Esophagus muscularis mucosa (tissue), 4 donors: Measurements from ENCODE around the gene JSRP1. TPM values are rescaled to one million over a fixed set of nuclear protein-coding genes. Genes with fewer than 3 reads are reported as not detected.

Experiments
- DNase-seq: peaks from one replicate; pipeline ENCODE4 v3.0.0-alpha.2; 2017; ENCODE audit errors: extremely low spot score
- H3K27ac ChIP-seq, 4 donors: fragments of 200-600 bp; sonication (generic); replicated peaks in 1 of 4; 1 replicate in 3 of 4; 2 replicates in 1 of 4; pipeline ENCODE4 v1.5.1; 2016 to 2019; ENCODE audit warnings: mild to moderate bottlenecking in 1 of 4
- H3K27me3 ChIP-seq, 4 donors: fragments of 200-600 bp; sonication (generic); one replicate each; pipeline versions ENCODE4 v1.5.1 to v1.6.0; 2016 to 2019
- H3K36me3 ChIP-seq, 4 donors: fragments of 200-600 bp; sonication (generic); one replicate each; pipeline ENCODE4 v1.5.1; 2016 to 2019
- H3K4me1 ChIP-seq, 4 donors: fragments of 200-600 bp; sonication (generic); one replicate each; pipeline ENCODE4 v1.5.1; 2016 to 2019
- H3K4me3 ChIP-seq, 4 donors: fragments of 200-600 bp; sonication (generic); 1 replicate in 2 of 4; 2 replicates in 2 of 4; pipeline ENCODE4 v1.5.1; 2016 to 2019; ENCODE audit warnings: mild to moderate bottlenecking in 4 of 4, moderate library complexity in 1 of 4
- H3K9me3 ChIP-seq, 4 donors: fragments of 200-600 bp; sonication (generic); 1 replicate in 3 of 4; 2 replicates in 1 of 4; pipeline ENCODE4 v1.5.1; 2016 to 2019
- EP300 ChIP-seq: sonication (generic); formaldehyde crosslinking; IDR thresholded peaks from one replicate; pipeline ENCODE4 v1.6.1; 2017; ENCODE audit warnings: antibody characterized with exemption
- POLR2A ChIP-seq: fragments of 450-650 bp; IDR thresholded peaks from one replicate; pipeline ENCODE4 v1.6.1; 2017; ENCODE audit warnings: antibody characterized with exemption, moderate library complexity, mild to moderate bottlenecking, low read depth
- POLR2AphosphoS5 ChIP-seq, 2 donors: sonication (generic); formaldehyde crosslinking; IDR thresholded peaks; one replicate each; pipeline ENCODE4 v1.6.1; 2017; ENCODE audit warnings: antibody characterized with exemption in 2 of 2
- WGBS: methylation state at CpG from one replicate; pipeline ENCODE4 v1.1.5; 2018; 5-methylcytosine and 5-hydroxymethylcytosine counted together
- intact Hi-C: fragments of 100-400 bp; cut with DNase I; formaldehyde crosslinking; loops from one replicate; pipeline ENCODE4 v1.15.1; 2023
- total RNA-seq, 4 donors: library from RNA; depleted of rRNA; stranded (reverse); fragments of >200 nt; gene quantifications; one replicate each; pipeline versions ENCODE4 v1.1.0 to v1.2.1, GENCODE V29; 2016
- TF ChIP-seq, protein P1 (sequence below), 3 experiments: fragments of 200-600 bp in 2 of 3; fragments of 450-650 bp in 1 of 3; sonication (generic) in 2 of 3; IDR thresholded peaks; one replicate each; pipeline ENCODE4 v1.5.1; 2017 to 2019; ENCODE audit warnings: antibody characterized with exemption in 3 of 3, mild to moderate bottlenecking in 2 of 3, moderate library complexity in 1 of 3

Gene JSRP1
- total RNA-seq, 4 donors from 2014 or later, result not detected

- TF ChIP-seq POLR2AphosphoS5 (IDR thresholded peaks at IDR 0.05), result no peak
- TF ChIP-seq POLR2A, result no peak
- TF ChIP-seq, protein P1, sequence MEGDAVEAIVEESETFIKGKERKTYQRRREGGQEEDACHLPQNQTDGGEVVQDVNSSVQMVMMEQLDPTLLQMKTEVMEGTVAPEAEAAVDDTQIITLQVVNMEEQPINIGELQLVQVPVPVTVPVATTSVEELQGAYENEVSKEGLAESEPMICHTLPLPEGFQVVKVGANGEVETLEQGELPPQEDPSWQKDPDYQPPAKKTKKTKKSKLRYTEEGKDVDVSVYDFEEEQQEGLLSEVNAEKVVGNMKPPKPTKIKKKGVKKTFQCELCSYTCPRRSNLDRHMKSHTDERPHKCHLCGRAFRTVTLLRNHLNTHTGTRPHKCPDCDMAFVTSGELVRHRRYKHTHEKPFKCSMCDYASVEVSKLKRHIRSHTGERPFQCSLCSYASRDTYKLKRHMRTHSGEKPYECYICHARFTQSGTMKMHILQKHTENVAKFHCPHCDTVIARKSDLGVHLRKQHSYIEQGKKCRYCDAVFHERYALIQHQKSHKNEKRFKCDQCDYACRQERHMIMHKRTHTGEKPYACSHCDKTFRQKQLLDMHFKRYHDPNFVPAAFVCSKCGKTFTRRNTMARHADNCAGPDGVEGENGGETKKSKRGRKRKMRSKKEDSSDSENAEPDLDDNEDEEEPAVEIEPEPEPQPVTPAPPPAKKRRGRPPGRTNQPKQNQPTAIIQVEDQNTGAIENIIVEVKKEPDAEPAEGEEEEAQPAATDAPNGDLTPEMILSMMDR (IDR thresholded peaks at IDR 0.05), result no peak
- TF ChIP-seq EP300, result no peak
- intact Hi-C loops, result loop anchor here (5.0 kb wide), 2 partner anchors 87 to 153 kb away; partner anchors contain the start of gene AP3D1
- H3K4me3 ChIP-seq, result peak overlapping the region in 1 of 4 donors; percentile 54
Observed at GRCh38 chr19:2239173-2239572, 17.0 kb downstream of the JSRP1 start.

GRCh38 chr19:2237869-2238153, 18.4 kb downstream of the JSRP1 start:
- intact Hi-C loops, result loop anchor here (5.0 kb wide), 2 partner anchors 86 to 154 kb away; partner anchors contain the start of gene AP3D1
- peak overlapping the region; percentile 94 to 99 (median 96) for H3K27ac ChIP-seq
- no peak for DNase-seq
- H3K27me3 ChIP-seq, result no peaks in the 10 kb centered on the region
- H3K9me3 ChIP-seq, result no peaks in the 10 kb centered on the region
- WGBS, result 77% methylated on average over 6 of the region's 6 CpGs
- peaks cover under 1 to 18% (median 14%) of the 10 kb centered on the region in 4 donors for H3K36me3 ChIP-seq
- H3K4me1 ChIP-seq, result peaks cover 65 to 86% (median 80%) of the 10 kb centered on the region in 4 donors
- peak overlapping the region; percentile 88 to 100 (median 98) for H3K4me3 ChIP-seq
- TF ChIP-seq POLR2A, result no peak

More at GRCh38 chr19:2239173-2239572, 17.0 kb downstream of the JSRP1 start:
- H3K27me3 ChIP-seq, result no peaks in the 10 kb centered on the region
- H3K4me1 ChIP-seq, result peaks cover 59 to 86% (median 79%) of the 10 kb centered on the region in 4 donors
- 65% methylated on average over 10 of the region's 10 CpGs for whole genome bisulfite sequencing
- H3K27ac ChIP-seq, result peak overlapping the region; percentile 59 to 78 (median 72)
- H3K36me3 ChIP-seq, result peaks cover 12 to 18% (median 13%) of the 10 kb centered on the region in 4 donors
- no peak for DNase-seq
- H3K9me3 ChIP-seq, result no peaks in the 10 kb centered on the region

DNA sequence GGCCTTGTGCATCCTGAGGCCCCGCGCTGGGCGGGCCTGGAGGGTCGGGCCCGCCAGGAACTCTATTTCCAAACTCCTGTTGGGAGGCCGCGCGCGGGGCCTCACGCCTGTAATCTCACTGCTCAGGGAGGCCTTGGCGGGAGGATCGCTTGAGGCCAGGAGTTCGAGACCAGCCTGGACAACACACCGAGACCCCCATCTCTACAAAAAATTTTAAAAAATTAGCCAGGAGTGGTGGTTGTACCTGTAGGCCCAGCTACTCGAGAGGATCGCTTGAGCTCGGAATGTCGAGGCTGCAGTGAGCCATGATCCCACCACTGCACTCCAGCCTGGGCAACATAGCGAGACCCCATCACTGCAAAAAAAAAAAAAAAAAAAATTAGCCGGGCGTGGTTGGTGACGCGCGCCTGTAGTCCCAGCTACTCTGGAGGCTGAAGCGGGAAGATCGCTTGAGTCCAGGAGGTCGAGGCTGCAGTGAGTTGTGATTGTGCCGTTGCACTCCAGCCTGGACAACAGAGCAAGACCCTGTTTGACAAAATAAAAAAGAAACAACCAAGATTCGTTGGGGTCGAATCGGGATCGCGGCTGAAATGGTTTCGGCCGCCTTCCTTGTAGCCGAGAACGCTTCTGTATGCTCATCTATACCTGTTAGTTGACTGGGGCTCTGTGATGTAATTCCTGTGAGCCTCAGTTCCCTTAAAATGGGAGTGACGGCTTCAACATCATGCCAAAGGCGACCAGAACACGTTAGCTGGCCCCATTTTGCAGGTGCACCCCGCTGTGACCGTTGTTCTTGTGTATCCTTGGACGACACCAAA, 19.0 kb downstream of the JSRP1 start:
- no peaks in the 10 kb centered on the region for H3K27me3 ChIP-seq
- H3K27ac ChIP-seq, result peak overlapping the region; percentile 94 to 99 (median 96)
- H3K4me3 ChIP-seq, result peak overlapping the region; percentile 88 to 100 (median 98)
- DNase-seq, result no peak
- 45% methylated on average over 41 of the region's 43 CpGs for WGBS
- no peak for TF ChIP-seq POLR2A
- TF ChIP-seq POLR2AphosphoS5 (IDR thresholded peaks at IDR 0.05), result no peak
- no peak for TF ChIP-seq EP300
- TF ChIP-seq, protein P1 (IDR thresholded peaks at IDR 0.05), result no peak
- intact Hi-C loops, result loop anchor here (5.0 kb wide), 2 partner anchors 85 to 155 kb away; partner anchors contain the start of gene AP3D1
- H3K36me3 ChIP-seq, result peaks cover 6 to 23% (median 19%) of the 10 kb centered on the region in 4 donors
- no peaks in the 10 kb centered on the region for H3K9me3 ChIP-seq
- peaks cover 65 to 86% (median 76%) of the 10 kb centered on the region in 4 donors for H3K4me1 ChIP-seq

DNA sequence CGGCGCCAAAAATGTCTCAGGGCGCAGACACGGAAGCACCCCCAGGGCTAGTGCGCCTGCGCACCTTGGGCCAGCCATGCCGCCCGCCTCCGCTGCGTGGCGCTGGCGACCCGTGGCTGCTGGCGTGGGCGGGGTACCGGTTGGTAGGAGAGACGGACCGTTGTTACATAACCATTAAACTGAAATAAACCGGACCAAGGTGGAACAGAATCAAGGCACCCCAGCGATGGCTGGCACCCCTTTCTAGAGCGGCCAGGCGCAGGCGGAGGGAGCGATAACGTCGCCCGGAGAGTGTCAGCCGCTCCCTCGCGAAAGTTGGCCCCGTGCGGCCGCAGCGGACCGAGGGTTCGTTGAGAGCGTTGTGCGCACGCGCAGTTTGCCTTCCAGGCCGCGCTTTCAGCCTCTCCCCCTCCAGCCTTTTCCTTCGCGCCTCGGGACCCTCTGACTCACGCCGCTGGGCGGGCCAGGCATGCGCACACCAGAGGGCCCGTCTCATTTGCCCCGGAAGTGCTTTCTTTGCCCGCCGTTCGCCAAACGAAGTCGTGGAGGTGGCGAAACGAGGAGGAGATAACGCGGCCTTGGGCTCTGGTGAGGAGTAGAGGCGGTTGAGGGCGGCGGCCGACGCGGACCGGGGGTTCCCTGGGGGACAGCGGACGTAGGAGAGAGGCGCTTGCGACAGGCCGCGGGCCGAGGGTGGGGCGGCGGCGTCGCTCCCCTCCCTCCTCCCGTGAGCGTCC, 19.7 kb downstream of the JSRP1 start, which contains the start of the genes PLEKHJ1 and SF3A2:
Gene PLEKHJ1, minus strand, starts transcription at position 16 of the 737 bp plus-strand sequence. CDS start 81 bp downstream, outside the sequence.
Gene SF3A2, plus strand, starts transcription at position 511 of the 737 bp plus-strand sequence. CDS start 6,595 bp downstream, outside the sequence.
- peak within 1 kb of the TSS; percentile 94 to 99 (median 96) for H3K27ac ChIP-seq
- TF ChIP-seq, protein P1 (IDR thresholded peaks at IDR 0.05), result peak; percentile 99 to 100 (median 100)
- TF ChIP-seq EP300 (no peak), POLR2A (peak; percentile 74), POLR2AphosphoS5 (IDR thresholded peaks at IDR 0.05) (peak; percentile 95 to 97)
- peak; percentile 99 for DNase-seq
- H3K9me3 ChIP-seq, result no peaks in the 10 kb centered on the region
- peaks cover 66 to 86% (median 71%) of the 10 kb centered on the region in 4 donors for H3K4me1 ChIP-seq
- peak within 1 kb of the TSS; percentile 88 to 100 (median 98) for H3K4me3 ChIP-seq
- intact Hi-C loops, result loop anchor here (1.0 to 5.0 kb wide), 3 partner anchors 36 to 156 kb away; partner anchors contain the start of gene AP3D1
- no peaks in the 10 kb centered on the region for H3K27me3 ChIP-seq
- 1% methylated on average over 17 of the region's 80 CpGs for WGBS
- H3K36me3 ChIP-seq, result peaks cover 7 to 30% (median 27%) of the 10 kb centered on the region in 4 donors
